Measurements from ENCODE around the gene GAB1.

- TF ChIP-seq, protein P1, sequence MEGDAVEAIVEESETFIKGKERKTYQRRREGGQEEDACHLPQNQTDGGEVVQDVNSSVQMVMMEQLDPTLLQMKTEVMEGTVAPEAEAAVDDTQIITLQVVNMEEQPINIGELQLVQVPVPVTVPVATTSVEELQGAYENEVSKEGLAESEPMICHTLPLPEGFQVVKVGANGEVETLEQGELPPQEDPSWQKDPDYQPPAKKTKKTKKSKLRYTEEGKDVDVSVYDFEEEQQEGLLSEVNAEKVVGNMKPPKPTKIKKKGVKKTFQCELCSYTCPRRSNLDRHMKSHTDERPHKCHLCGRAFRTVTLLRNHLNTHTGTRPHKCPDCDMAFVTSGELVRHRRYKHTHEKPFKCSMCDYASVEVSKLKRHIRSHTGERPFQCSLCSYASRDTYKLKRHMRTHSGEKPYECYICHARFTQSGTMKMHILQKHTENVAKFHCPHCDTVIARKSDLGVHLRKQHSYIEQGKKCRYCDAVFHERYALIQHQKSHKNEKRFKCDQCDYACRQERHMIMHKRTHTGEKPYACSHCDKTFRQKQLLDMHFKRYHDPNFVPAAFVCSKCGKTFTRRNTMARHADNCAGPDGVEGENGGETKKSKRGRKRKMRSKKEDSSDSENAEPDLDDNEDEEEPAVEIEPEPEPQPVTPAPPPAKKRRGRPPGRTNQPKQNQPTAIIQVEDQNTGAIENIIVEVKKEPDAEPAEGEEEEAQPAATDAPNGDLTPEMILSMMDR (IDR thresholded peaks at IDR 0.05), result no peak
- TF ChIP-seq POLR2A (IDR thresholded peaks at IDR 0.05), result no peak
These were observed 66.8 kb downstream of the GAB1 start for GRCh38 chr4:143403553-143403820.
